ENCODE data around the gene TSR1. TPM values are rescaled to one million over a fixed set of nuclear protein-coding genes. Genes with fewer than 3 reads are reported as not detected.

TSR1 gene
- total RNA-seq, 4 donors from 2014 or later, result 20.3 to 70.2 (median 46.0) TPM

DNA sequence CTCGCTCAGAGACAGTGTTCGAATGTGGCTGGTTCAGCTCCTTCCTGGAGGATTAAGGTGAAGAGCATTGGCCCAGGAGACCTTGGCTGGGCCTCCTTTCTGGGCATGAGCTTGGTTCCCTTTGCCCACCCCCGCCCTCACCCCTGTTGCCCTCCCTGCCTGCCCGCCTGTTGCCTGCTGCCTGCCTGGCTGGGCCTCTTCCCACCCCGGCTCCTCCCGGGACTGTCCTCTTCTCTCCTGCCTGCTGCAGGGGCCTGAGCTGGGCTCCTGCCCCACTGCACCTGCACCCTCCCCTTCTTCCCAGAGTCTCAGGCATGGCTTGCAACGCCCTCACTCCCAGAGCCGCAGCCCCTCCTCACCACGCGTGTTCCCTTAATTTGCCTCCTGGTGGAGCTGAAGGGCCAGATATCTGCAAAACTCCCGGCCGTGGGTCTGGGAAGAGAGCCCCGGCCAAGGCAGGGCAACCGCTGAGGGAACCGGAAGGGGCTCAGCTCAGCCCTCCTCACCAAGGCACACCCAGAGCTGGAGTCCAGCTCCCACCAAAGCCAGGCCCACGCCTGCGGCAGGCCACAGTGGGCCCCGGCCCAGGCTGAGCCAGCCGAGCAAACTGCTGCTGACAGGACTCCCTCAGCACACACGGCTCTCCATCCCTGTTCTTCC lies 33.4 kb upstream of the TSR1 start:
- H3K36me3 ChIP-seq, result peaks cover 0 to 97% (median 12%) of the 10 kb centered on the region in 3 donors
- H3K27ac ChIP-seq, result peak overlapping the region in 2 of 4 donors; percentile 39 to 50
- no peaks in the 10 kb centered on the region for H3K9me3 ChIP-seq
- DNase-seq, result no peak
- intact Hi-C loops (cut with DNase I), result no loop called here
- TF ChIP-seq, protein P1, sequence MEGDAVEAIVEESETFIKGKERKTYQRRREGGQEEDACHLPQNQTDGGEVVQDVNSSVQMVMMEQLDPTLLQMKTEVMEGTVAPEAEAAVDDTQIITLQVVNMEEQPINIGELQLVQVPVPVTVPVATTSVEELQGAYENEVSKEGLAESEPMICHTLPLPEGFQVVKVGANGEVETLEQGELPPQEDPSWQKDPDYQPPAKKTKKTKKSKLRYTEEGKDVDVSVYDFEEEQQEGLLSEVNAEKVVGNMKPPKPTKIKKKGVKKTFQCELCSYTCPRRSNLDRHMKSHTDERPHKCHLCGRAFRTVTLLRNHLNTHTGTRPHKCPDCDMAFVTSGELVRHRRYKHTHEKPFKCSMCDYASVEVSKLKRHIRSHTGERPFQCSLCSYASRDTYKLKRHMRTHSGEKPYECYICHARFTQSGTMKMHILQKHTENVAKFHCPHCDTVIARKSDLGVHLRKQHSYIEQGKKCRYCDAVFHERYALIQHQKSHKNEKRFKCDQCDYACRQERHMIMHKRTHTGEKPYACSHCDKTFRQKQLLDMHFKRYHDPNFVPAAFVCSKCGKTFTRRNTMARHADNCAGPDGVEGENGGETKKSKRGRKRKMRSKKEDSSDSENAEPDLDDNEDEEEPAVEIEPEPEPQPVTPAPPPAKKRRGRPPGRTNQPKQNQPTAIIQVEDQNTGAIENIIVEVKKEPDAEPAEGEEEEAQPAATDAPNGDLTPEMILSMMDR (IDR thresholded peaks at IDR 0.05), result no peak
- no peak for TF ChIP-seq POLR2A (IDR thresholded peaks at IDR 0.05)
- H3K4me1 ChIP-seq, result peaks cover 0 to 36% (median 3%) of the 10 kb centered on the region in 3 donors
- H3K27me3 ChIP-seq, result no peaks in the 10 kb centered on the region
- WGBS, 2 donors, result 53 to 72% methylated on average over 4 to 11 of the region's 20 CpGs
- H3K4me3 ChIP-seq, result no peak overlapping the region

DNA sequence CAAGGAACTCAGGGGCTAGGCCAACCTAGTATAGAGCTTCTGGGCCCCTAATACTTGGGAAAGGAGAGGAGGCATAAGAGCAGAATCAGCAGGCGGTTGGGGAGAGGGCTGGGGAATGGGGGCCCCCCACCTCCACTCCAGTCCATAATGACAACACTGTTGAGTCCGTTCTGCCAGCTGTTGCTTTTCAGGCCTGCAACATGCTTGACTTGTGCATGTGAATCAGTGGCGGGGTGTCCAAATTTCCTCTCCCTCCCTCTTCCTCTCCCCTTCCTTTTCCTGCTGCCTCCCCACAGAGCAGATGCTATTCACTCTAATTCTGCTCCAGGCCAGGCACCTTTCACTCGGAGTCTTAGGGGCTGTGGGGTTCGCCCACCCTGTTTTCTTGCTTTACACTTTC lies 32.8 kb upstream of the TSR1 start:
- 45 to 73% methylated on average over 5 of the region's 5 CpGs for WGBS, 2 donors
- H3K4me1 ChIP-seq, result peaks cover 0 to 37% (median 2%) of the 10 kb centered on the region in 3 donors
- intact Hi-C loops (cut with DNase I), result no loop called here
- no peaks in the 10 kb centered on the region for H3K27me3 ChIP-seq
- TF ChIP-seq POLR2A (IDR thresholded peaks at IDR 0.05), result no peak
- TF ChIP-seq, protein P1 (IDR thresholded peaks at IDR 0.05), result no peak
- H3K27ac ChIP-seq, result peak overlapping the region in 1 of 4 donors; percentile 39
- peaks cover 0 to 99% (median 12%) of the 10 kb centered on the region in 3 donors for H3K36me3 ChIP-seq
- no peaks in the 10 kb centered on the region for H3K9me3 ChIP-seq
- DNase-seq, result no peak
- no peak overlapping the region for H3K4me3 ChIP-seq

DNA sequence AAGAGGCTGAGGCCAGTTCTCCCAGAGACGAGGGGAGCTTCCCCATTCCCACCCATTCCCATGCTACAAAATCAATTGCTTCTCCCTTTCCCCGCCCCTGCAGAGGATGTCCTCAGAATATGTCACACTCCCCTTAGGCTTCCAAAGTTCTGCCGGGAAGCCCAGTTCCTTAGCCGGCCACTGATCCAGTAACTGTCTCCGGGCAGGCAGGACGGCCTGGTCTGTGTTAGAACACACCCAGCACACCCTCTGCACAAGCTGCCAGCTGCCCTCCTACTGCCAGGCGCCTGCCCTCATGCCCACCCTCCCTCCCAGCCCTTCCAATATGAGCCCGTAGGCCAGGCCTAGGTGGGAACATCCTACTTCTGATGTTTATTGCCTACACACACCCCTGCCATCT lies 32.1 kb upstream of the TSR1 start:
- H3K4me1 ChIP-seq, result peaks cover 0 to 43% (median 5%) of the 10 kb centered on the region in 3 donors
- H3K36me3 ChIP-seq, result peaks cover 4 to 99% (median 12%) of the 10 kb centered on the region in 3 donors
- H3K9me3 ChIP-seq, result no peaks in the 10 kb centered on the region
- H3K27me3 ChIP-seq, result no peaks in the 10 kb centered on the region
- no peak for TF ChIP-seq POLR2A (IDR thresholded peaks at IDR 0.05)
- TF ChIP-seq, protein P1 (IDR thresholded peaks at IDR 0.05), result no peak
- DNase-seq, result no peak
- 73% methylated on average over 4 of the region's 8 CpGs; no CpG with 5 or more reads in 1 of the 2 donors for WGBS, 2 donors
- no peak overlapping the region for H3K4me3 ChIP-seq
- intact Hi-C loops (cut with DNase I), result no loop called here
- H3K27ac ChIP-seq, result peak overlapping the region in 1 of 4 donors; percentile 39

DNA sequence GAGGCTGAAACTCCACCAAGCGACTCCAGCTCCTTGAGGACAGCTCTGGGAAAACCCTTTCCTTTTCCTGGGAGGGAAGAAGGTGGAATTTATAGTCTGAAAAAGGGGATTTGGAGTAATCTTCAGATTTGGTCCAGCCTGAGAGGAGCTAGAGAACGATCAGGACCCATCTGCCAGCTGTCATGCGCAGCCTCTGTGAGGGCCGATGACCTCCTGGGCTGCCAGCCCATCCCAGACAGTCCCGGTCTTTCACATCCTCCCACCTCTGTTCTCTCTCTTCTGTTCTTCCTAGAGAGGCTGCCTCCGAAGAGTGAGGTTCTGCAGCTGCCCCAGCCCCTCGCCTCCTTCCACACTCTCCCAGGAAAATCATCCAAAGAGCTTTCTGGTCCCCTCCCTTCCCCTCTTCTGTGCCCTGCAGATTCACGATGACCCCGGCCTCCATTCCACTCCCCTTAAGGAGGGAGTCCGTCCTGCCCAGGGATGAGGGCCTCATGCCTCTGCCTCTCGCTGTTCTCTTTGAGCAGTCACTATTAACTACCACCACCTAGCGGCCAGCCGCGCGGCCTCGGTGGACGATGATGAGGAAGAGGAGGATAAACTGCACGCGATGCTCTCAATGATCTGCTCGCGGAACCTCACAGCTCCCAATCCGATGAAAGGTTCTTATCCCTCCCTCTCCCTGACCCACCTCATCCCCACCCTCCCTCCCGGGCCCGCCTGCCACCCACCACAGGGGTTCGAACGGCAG lies 30.7 kb upstream of the TSR1 start:
- H3K27ac ChIP-seq, result no peak overlapping the region

More for the DNA sequence above, 30.7 kb upstream of the TSR1 start:
- TF ChIP-seq, protein P1 (IDR thresholded peaks at IDR 0.05), result no peak
- no peak for TF ChIP-seq POLR2A (IDR thresholded peaks at IDR 0.05)
- no peaks in the 10 kb centered on the region for H3K27me3 ChIP-seq
- peaks cover 8 to 99% (median 17%) of the 10 kb centered on the region in 3 donors for H3K36me3 ChIP-seq
- H3K4me1 ChIP-seq, result peaks cover 0 to 46% (median 5%) of the 10 kb centered on the region in 3 donors
- no peak overlapping the region for H3K4me3 ChIP-seq
- DNase-seq, result no peak
- intact Hi-C loops (cut with DNase I), result no loop called here
- no peaks in the 10 kb centered on the region for H3K9me3 ChIP-seq
- 81 to 86% methylated on average over 9 to 19 of the region's 26 CpGs for WGBS, 2 donors

Measured in esophagus squamous epithelium (tissue), 5 donors.